ENCODE results near the gene PRRC2B. TPM values are rescaled to one million over a fixed set of nuclear protein-coding genes. Genes with fewer than 3 reads are reported as not detected.

The PRRC2B gene
- total RNA-seq, 1 donor from 2014 or later = 190 TPM

DNA sequence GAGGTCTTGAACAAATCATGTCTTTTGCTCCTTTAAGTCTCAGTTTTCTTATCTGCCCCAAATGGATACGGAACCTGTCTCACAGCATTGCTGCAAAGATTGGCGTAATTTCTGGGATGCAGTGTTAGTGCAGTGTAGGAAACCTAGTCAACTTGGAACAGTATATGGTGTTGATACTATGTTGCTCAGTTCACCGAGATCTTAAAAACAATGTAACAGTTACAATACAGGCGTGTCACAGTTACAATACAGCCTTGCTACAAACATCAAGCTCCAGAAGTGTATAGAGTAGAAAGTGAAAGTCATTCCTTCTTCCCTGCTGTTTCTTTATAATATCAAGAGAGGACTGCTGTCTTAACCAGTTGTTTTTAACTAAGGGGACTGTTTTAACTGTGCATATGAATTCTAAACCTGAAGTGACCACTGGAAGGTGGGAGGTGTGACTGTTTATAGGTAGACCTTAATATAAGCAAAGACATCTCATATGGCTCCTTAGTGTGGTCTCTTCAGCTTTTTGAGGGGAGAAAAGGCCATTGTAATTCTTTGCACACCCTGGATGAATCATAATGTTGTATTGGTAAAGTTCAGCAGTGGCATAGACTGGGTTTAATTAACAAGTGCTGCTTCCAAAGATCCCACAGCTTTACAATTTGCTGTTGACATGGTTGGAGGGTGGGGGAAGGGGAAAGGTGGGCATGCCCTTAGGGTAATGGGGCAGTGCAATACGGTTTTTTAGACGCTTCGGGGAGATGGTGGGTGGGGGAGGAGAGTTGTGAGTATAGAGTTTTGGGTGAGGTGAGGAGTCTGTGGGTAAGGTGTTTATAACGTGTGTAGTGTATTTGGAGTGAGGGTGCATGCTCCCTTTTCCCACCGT lies 12.9 kb downstream of the PRRC2B start:
- intact Hi-C loops (cut with micrococcal nuclease) = loop anchor here (1.0 to 10.0 kb wide), 3 partner anchors 8 to 52 kb away; no protein-coding TSS in a partner anchor

DNA sequence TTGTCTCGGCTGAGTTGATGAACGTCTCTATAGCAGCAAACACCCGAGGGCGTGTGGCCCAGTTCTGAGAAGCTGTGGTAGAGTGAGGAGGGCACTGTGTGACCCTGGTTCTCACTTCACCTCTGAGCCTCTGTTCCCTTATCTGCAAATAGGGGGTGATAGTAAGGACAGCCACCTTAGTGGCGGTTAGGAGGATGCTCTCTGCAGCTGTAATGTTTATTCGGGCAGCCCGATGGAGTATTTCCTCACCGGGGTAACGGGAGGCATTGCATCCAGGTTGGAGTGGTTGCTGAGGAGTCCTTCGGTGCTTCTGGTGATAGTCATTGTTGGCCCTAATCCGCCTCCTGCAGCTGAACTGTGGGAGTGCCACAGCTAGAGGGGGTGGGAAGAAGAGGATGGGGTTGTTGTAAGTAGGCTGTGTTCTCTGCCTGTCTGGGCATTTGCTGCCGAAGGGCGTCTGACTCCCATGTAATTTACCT lies 13.9 kb downstream of the PRRC2B start:
- intact Hi-C loops (cut with micrococcal nuclease) = loop anchor here (2.0 to 10.0 kb wide), 3 partner anchors 13 to 53 kb away; partner anchors contain the start of gene PRRC2B

GRCh38 chr9:131409458-131409992 lies 15.6 kb downstream of the PRRC2B start:
- intact Hi-C loops (cut with micrococcal nuclease) = loop anchor here (2.0 to 10.0 kb wide), 3 partner anchors 15 to 55 kb away; partner anchors contain the start of gene PRRC2B

DNA sequence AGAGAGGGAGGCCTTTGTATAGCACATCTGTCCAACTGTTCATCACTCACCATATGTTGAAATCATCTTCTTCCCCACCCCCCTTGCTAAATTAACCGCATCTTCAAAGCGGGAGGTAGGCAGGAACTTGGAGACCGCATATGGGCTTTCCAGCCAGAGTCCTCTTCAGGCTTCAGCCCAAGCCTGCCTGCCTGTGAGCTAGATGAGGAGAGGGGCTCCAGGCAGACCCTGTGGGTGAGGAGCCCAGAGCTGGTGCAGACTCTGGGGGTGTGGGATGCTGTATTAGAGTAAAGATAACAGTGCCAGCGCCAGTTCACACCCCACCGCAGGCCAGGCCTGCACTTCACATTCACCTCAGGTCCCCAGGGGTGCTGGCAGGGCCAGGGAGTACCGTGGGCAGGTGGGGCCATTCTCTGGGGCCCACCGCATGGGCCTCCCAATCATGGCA lies 16.2 kb downstream of the PRRC2B start:
- intact Hi-C loops (cut with micrococcal nuclease) = no loop called here

DNA sequence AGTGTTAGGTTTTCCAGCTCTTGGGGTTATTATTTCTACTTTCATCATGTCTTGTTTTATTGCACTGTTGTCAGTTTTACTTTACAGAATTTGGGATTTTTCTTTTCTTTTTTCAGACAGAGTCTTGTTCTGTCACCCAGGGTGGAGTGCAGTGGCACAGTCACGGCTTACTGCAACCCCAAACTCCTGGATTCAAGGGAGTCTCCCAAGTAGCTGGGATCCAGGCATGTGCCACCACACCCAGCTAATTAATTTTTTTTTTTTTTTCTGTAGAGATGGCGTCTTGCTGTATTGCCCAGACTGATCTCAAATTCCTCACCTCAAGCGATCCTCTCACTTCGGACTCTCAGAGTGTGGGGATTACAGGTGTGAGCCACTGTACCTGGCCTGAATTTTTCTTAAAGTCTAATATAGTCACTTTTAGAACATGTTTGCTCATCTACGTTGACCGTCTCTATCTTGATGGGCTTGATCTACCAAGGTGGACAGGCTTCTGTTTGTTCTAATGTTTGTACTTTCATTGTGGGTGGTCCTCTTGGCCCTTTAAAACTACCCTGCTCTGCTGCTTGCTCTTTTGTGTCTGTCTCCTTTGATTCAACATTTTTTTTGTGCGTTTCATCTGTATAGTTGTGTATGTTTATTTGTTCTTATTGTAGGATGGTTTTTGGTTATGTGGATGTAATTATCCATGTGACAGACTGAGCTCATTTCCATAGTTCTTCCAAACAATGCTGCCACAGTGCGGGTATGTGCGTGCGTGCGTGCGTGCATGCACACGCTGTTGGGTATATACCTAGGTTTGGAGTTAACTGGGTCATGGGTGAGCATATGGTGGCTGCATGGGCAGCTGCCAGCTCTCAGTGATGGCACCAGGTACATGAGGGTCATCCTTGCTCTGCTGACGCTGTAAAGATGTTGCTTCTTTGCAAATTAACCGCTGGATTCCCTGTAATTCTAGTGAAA lies 18.1 kb downstream of the PRRC2B start:
- intact Hi-C loops (cut with micrococcal nuclease) = no loop called here

DNA sequence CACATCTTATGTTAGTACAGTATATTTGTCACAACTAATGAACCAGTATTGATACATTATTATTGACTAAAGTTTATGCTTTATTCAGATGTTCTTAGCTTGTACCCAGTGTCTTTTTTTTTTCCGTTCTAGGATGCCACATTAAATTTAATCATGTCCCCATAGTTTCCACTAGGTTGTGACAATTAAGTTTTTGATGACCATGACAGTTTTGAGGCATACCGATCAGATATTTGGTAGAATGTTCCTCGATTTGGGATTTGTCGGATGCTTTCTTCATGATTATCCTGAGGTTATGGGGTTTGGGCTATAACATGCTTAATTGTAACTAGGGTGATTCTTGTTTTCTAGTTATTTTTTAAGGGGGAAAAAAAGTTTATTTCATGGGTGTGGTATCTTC lies 22.6 kb downstream of the PRRC2B start:
- intact Hi-C loops (cut with micrococcal nuclease) = no loop called here

GRCh38 chr9:131417264-131418142 lies 23.6 kb downstream of the PRRC2B start:
- intact Hi-C loops (cut with micrococcal nuclease) = no loop called here

DNA sequence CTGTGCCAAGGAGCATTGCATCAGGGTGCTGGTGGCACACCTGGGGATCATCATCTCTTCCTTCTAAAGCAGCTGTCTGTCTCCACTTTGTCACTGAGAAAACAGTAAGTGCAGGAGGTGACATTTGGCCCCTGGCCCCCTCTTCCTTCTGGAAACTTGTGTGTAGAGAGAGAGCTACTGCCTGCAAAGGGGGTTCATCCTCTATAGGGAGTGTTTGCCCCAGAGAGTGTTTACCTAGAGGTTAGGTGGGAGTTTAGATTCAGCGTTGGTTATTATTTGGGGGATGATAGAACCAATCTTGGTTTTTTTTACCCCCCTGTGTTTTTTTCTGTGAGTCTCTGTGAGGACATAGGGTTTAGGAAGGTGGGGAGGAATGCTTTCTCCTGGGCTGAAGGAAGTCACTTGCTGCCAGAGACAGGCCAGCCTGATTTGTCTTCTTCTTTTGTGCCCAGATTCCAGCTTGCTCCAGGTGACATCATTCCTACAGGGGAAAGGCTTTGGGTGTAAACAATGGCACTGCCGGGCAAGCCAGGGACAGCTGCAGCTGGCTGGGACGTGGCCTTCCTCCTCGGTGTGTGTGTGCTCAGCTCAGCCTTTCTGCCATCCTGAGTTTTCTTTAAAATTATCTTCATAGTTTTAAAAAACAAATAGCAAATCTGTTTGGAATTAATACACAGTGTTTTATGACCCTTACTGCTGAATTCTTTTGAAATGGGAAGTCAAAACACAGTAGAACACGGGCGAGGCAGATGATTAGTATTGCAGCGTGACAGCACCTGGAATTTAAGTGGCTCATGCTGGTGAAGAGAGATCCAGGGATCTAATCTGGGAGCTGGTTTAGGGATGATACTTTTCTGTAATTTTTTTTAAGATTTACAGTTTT lies 24.5 kb downstream of the PRRC2B start:
- intact Hi-C loops (cut with micrococcal nuclease) = no loop called here

DNA sequence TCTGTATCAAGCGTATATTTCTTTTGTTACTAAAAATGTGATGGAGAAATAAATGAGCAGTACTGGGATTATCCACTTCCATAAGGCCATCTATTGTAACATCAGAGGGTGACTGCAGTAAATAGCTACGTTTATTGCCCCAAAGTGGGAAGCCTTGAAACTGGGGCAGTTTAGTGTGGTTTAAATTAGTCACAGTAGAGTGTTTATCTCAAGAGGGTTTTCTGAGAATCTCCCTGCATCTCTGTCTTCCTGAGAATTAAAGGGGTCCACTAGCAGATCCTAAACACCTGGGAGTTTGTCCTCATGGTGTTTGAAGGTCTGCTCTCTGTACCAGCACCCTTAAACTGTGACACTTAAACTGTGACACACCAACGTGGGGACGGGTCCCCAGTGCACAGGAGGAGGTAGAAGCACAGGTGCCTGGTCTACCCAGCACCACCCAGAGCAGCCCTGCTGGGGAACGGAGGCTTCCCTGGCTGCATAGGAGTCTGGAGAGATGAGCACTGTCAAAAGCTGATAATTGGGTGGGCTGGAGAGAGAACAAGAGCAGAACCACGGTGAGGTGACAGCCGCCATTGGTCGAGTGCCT lies 25.2 kb downstream of the PRRC2B start:
- intact Hi-C loops (cut with micrococcal nuclease) = no loop called here

GRCh38 chr9:131419716-131420115 lies 25.8 kb downstream of the PRRC2B start:
- intact Hi-C loops (cut with micrococcal nuclease) = no loop called here

GRCh38 chr9:131420980-131421624 lies 27.2 kb downstream of the PRRC2B start:
- intact Hi-C loops (cut with micrococcal nuclease) = no loop called here

GRCh38 chr9:131421691-131422090 lies 27.8 kb downstream of the PRRC2B start:
- intact Hi-C loops (cut with micrococcal nuclease) = no loop called here

DNA sequence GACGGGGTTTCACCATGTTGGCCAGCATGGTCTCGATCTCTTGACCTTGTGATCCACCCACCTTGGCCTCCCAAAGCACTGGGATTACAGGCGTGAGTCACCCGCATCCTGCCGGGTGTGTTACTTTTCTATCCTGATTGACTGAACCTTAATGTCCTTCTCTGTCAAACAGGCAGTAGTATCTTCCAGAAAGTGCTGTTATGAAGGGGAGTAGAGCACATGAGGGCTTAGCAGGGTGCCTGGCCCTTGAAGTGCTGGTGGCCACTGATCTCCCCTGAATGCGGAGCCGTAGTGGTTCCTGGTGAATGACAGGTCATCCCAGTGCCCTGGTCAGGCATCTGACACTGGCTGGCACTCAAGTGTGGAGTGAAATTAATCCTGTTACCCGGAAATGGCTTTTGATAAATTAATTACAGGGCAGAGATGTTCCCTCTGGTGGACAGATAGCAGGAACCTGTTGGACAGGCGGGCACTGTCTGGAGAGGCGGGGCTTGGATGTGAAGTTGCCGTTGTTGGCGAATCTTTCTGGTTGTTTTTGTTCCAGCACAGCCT lies 28.4 kb downstream of the PRRC2B start:
- intact Hi-C loops (cut with micrococcal nuclease) = no loop called here

GRCh38 chr9:131423171-131423581 lies 29.3 kb downstream of the PRRC2B start:
- intact Hi-C loops (cut with micrococcal nuclease) = no loop called here

DNA sequence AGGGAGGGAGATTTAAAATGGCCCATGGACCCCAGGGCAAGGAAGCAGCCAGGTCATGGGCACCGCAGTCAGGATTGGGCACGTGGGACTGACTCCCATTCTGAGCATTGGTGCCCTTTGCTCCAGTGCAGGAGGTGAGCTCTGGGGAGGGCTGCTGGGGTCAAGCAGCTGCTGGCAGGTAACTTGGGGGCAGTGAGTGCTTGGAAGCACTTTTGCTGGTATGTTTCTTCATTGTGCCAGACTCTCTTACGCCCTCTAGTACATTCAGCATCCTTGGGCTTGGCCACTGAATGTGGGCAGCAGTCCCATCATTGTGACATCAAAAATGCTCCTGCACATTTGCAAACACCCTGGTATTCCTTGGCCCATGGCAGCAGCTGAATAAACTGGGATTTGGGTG lies 32.7 kb downstream of the PRRC2B start:
- intact Hi-C loops (cut with micrococcal nuclease) = no loop called here

DNA sequence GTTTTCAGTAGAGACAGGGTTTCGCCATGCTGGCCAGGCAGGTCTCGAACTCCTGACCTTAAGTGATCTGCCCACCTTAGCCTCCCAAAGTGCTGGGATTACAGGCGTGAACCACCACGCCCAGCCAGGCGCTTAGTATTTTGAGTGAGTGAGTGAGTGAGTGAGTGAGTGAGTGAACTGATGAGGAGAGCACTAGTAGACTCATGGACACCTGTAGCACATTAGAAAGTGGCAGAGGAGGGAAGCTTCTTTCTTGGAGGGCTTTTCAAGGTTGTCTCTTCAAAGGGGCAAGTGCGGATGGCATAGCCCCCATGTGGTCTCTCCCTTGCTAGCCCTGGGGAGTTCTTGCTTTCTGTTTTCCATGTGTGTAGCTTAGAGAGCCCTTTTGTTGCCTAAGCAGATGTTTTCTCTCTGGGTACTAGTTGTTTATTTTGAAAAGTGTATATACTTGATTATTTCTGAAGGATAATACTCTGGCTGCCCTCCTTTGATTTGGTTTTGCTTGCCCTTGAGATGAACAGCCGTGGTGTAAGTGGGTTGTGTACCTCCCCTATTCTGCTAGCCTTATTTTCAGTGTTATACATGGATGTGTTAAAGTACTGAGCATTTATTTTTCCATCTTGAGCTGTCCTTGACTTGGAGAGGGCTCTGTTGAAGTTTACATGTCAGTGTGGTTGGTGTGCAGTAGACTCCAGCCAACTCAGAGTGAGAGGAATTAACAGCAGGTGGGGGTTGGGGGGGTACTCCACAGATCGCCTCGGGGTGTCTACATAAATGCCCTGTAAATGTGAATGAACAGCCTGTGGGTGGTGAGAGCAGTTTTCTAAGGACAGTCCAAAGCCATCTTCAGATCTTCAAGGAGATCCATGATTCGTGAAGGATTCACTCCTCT lies 35.5 kb downstream of the PRRC2B start:
- intact Hi-C loops (cut with micrococcal nuclease) = no loop called here

DNA sequence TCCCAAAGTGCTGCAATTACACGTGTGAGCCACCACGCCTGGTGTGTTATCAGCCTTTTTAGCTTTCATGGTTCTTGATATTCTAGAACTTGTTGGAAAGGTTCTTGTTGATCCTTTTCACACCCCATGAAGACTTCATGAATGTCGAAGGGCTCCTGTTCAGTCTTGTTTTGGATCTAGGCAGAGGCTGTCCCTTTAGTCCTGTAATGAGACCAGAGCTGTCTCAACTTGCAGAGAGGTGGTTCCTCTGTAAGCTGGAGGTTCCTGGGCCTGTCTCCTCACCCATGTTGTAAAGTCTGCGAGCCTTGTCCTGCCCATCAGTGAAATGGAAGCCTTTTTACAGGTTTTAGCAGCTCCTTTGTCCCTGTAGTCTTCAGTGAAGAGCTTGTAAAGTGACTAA lies 38.2 kb downstream of the PRRC2B start:
- intact Hi-C loops (cut with micrococcal nuclease) = no loop called here
